ENCODE data around the gene MED29.

Gene MED29

DNA sequence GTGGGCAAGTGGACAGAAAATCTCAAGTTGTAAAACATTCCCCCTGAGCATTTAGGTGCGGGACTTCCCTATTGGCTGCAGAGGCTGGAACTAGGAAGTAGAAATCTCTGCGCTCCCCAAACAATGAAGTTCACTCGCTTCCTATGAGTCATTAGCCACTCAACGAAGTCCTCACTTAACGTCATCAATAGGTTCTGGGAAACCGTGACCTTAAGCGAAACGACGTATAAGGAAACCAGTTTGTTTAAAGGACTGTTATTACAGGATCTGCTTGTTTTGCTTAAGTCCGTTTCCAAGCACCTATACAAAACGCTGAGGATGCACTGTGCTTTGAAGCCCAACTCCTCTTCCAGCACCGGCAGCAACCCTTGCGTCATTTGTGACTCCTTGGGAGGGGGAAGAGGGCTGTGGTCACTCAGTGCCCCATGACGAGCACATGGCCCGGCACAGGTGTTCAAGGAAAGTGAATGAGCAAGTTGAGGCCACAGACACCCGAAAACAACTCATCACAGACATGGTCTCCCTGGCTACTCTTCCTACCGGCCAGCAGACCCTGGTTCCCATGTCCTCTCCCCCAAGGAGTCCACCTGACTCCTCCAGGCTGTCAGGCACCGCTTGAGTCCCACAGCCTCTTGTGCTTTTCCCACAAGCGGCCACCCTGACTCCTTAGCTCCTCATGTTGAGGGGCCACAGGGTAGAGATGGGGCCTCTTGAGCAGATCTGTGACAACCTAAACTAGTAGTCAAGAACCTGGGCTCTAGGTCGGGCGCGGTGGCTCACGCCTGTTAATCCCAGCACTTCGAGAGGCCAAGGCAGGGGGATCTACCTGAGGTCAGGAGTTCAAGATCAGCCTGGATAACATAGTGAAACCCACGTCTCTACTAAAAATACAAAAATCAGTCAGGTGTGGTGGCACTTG lies 39.8 kb downstream of the MED29 start:
- TF ChIP-seq POLR2A (IDR thresholded peaks at IDR 0.05; ENCODE audit: low read length) (peak; percentile 38), GATA1 (IDR thresholded peaks at IDR 0.05; ENCODE audit: low read depth, low read length) (no peak)
- no peak for DNase-seq

DNA sequence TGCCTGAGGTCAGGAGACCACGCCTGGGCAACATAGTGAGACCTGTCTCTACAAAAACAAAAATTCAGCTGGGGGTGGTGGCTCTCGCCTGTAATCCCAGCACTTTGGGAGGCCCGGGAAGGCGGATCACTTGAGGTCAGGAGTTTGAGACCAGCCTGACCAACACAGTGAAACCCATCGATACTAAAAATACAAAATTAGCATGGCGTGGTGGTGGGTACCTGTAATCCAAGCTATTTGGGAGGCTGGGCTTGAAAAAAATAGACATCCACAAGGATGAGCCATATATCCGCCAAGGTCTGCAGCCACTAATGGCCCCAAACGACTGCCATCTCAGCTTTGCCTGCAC lies 41.5 kb downstream of the MED29 start:
- no peak for DNase-seq
- TF ChIP-seq GATA1 (IDR thresholded peaks at IDR 0.05; ENCODE audit: low read depth, low read length) (no peak), POLR2A (IDR thresholded peaks at IDR 0.05; ENCODE audit: low read length) (no peak)

DNA sequence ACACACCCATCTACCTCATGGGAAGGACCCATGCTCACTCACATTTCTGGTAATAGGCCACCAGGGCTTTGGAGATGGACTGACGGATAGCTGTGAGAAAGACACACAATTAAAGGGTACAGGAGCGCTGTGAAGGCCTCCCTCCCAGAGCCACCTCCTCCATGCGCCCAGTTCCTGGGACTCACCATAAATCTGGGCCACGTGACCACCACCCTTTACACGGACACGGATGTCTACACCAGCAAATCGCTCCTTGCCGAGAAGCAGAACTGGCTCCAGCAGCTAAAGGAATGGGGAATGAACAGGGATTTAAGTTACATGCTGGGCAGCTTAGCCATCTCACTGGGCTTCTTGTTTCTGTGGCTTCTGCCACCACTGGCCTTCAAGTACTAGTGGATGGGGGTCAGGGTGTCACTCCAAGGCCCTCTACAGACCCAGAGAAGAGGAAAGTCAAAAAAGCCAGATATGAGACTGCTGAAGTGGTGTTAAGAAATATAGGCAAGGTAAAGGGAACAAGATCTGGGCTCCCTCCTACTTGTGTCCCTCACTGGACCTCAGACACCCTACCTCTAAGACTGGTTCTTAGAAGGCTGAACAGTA lies 42.4 kb downstream of the MED29 start:
- no peak for DNase-seq
- TF ChIP-seq POLR2A (IDR thresholded peaks at IDR 0.05; ENCODE audit: low read length) (no peak), GATA1 (IDR thresholded peaks at IDR 0.05; ENCODE audit: low read depth, low read length) (no peak)

DNA sequence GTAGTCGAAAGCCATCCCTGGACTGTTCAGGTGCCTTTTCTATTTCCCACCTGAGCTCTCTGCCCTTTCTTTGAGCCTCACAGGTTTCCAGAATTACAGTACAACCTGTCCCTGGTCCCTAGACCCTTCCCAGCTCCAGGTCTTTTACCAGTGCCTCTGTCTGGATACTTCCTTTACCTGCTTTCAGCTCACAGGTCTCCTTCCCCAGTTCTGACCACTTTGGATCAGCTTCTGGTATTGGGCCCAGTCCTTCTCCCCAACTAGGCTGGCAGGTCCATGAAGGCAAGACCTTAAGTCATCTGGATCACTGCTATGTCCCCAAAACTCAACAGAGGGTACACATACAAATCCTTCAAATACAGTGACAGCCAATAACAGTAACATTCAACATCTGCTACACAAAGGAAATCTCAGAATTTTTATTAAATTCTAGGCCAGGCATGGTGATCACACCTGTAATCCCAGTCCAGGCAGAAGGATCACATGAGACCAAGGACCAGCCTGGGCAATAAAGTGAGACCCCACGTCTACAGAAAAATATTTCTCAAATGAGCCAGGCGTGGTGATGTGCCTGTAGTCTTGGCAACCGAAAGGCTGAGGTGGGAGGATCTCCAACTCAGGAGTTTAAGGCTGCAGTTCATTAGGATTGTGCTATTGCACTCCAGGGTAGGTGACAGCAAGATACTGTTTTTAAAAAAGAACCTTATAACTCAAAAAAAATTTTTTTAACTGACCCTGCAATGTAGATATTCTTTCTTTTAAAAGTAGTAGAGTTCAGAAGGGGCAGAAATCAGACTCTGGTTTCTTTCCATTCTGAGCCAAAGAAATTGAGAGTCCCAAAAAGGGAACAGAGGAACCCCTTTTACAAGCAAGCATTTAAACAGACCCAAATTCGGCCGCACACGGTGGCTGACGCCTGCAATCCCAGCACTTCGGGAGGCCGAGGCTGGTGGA lies 43.2 kb downstream of the MED29 start:
- no peak for DNase-seq
- TF ChIP-seq GATA1 (IDR thresholded peaks at IDR 0.05; ENCODE audit: low read depth, low read length) (no peak), POLR2A (IDR thresholded peaks at IDR 0.05; ENCODE audit: low read length) (no peak)

DNA sequence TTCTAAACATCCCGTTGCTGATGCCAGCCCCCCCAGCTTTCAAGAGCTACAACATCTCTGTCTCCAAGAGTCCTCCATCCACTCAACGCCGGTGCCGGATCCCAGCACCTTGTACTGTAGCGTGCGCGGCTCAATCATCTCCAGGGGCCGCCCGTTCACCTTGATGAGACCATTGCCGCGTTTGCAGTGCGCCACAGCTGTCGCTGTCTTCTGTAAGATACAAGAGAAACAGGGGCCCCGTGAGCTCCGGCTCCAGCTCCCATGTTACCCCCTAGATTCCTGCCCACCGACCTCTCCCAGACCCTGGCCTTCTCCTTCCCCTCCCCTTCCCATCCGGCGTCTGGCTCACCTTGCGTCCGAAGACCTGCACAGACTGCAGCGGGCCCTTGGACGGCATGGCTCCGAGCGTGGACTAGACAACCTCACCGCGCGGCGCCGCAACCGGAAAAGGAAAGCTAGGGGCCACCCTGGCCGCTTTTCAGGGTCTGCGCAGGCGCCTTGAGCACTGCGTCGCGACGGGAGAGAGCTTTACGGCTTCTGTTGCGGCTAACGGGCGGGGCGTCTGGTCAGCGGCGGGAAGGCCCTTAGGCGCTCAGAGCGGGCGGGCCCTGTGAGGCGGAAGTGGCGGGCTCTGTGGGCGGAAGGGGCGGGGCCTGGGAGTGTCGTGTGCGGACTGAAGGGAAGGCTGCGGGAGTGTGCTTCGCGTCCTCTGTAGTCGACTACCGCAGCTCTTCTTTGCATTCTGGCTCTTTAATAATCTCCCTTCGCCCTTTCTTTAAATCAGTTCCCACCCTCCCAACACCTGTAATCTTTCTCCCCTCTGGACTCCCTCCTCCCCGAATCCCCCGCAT lies 44.5 kb downstream of the MED29 start, which contains the start of gene RPS16:
RPS16 (minus strand) TSS at position 451 of the 851 bp plus-strand sequence; CDS start at position 397, 54 bp downstream.
- peak; percentile 99 to 100 for DNase-seq
- TF ChIP-seq POLR2A (IDR thresholded peaks at IDR 0.05; ENCODE audit: low read length) (peak; percentile 98), GATA1 (IDR thresholded peaks at IDR 0.05; ENCODE audit: low read depth, low read length) (no peak)

DNA sequence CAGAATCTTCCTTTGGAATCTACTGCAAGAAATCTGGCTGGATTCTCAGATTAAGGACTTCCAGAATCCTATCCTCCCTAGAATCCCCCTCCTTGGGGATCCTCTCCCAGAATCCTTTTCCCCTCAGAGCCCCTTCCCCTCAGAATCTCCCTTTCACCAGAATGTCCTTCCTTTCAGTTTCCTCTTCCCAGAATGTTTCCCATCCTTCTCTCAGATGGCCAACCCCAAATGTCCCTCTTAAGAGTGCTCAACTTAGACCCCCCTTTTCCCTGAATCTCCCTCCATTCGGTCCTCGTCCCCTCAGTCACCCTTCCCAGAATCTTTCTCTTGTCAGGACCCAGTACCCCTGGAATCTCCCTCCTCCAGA lies 45.2 kb downstream of the MED29 start:
- no peak for TF ChIP-seq GATA1 (IDR thresholded peaks at IDR 0.05; ENCODE audit: low read depth, low read length)
- no peak for TF ChIP-seq POLR2A (IDR thresholded peaks at IDR 0.05; ENCODE audit: low read length)

DNA sequence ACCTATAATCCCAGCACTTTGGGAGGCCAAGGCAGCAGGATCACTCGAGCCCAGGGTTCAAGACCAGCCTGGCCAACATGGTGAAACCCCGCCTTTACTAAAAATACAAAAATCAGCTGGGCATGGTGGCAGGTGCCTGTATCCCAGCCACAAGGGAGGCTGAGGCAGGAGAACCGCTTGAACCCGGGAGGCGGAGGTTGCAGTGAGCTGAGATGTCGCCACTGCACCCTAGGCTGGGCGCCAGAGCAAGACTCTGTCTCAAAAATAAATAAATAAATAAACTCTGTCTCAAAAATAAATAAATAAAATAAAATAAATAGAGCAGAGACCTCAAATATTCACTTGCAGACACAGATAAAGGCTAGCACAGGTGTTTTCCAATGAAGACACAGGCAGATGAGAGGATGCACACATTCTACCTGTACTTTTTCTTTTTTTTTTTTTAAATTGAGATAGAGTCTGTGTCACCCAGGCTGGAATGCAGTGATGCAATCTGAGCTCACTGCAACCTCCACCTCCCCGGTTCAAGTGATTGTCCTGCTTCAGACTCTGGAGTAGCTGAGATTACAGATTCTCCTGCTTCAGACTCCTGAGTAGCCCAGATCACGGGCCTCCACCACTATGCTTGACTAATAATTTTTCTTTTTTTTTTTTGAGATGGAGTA lies 47.2 kb downstream of the MED29 start:
- DNase-seq: no peak
- TF ChIP-seq POLR2A (IDR thresholded peaks at IDR 0.05; ENCODE audit: low read length) (no peak), GATA1 (IDR thresholded peaks at IDR 0.05; ENCODE audit: low read depth, low read length) (no peak)

More for the DNA sequence above, 45.2 kb downstream of the MED29 start:
- no peak for DNase-seq

DNA sequence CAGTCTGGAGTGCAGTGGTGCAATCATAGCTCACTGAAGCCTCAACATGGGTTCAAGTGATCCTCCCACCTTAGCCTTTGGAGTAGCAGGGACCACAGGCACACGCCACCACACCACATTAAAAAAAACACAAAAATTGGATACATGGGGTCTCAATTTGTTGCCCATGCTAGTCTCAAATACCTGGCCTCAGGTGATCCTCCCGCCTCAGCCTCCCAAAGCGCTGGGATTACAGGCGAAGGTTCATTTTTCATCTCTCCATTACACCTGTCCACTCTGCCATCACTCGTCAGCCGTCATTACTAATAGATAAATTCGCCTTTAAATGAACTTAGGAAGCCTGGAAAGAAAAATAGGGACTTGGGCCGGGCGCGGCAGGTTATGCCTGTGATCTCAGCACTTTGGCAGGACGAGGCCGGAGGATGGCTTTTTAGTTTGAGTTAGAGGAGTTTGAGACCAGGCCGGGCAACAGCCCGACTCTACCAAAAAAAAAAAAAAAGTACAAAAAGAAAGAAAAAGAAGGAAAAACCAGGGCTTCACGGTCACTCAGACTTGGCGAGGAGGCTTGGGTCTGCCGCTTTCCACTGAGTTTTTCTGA lies 53.5 kb downstream of the MED29 start:
- peak; percentile 69 to 79 for DNase-seq
- TF ChIP-seq GATA1 (IDR thresholded peaks at IDR 0.05; ENCODE audit: low read depth, low read length) (no peak), POLR2A (IDR thresholded peaks at IDR 0.05; ENCODE audit: low read length) (no peak)

DNA sequence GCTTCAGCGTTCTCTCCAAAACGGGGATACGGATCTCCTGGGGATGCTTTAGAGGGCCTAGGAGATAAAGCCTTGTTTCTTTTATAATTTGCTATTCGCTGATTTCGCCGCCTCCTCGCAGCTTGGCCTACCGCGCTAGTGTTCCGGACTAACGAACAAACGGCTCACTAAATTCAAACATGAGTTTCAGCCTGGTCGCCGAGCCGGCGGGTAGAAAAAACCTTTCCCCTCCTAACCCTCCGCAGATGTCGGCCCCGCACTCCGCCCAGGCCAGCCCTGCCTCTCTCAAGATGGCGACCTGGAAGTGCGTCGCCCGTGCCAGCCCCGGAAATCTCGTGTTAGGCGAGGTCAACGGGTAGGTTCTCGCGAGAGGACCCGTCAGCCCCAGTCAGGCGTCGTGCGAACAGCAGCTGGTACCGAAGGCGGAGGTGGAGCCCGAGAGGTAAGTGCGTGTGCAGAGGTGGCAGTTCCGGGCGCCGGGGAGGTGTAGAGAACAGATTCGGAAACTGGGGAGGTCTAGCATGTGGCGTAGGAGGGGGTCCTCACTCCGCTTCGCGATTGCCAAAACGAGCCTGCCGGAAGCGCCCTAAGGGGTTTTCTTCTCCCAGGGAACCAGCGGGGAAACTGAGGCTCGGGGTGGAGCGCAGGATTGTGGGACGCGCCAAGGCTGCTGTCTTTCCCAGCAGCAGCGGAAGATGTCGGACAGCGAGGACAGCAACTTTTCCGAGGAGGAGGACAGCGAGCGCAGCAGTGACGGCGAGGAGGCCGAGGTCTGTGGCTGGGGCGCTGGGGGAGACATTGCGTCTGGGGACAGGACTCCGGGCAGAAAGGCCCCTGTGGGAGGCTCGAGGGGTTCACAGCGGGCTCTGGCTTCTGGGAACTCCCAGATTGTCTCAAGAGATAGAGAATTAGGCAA lies 54.3 kb downstream of the MED29 start, which contains the start of gene SUPT5H:
SUPT5H (plus strand) TSS at position 387 of the 916 bp plus-strand sequence; CDS start at position 696, 309 bp downstream.
- TF ChIP-seq GATA1 (IDR thresholded peaks at IDR 0.05; ENCODE audit: low read depth, low read length): no peak
- peak; percentile 96 for TF ChIP-seq POLR2A (IDR thresholded peaks at IDR 0.05; ENCODE audit: low read length)
- DNase-seq: peak; percentile 99

DNA sequence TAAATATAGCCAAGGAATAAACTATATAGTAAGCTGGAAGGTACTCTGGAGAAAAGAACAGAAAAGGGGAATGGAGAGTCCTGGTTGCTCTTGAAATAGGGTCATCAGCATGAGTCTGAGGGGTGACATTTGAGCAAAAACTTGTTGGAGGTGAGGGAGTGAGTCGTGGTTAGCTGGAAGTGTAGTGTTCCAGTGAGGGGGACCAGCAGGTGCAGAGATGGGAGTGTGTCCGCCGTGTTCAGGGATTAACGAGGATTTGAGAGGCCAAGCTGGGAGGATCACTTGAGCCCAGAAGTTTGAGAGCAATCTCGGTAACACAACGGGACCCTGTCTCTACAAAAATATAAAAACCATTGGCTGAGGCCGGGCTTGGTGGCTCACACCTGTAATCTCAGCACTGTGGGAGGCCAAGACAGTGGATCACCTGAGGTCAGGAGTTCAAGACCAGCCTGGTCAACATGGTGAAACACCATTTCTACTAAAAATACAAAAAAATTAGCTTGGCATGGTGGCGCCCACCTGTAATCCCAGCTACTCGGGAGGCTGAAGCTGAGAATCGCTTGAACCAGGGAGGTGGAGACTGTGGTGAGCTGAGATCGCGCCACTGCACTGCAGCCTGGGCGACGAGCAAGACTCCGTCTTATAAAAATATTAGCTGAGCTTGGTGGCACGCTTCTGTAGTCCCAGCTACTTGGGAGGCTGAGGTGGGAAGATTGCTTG lies 55.3 kb downstream of the MED29 start:
- no peak for DNase-seq
- TF ChIP-seq GATA1 (IDR thresholded peaks at IDR 0.05; ENCODE audit: low read depth, low read length) (no peak), POLR2A (IDR thresholded peaks at IDR 0.05; ENCODE audit: low read length) (no peak)

Measured in erythroblast (primary cell).